Naive thymus-derived CD4-positive, alpha-beta T cell (primary cell): ENCODE data around the gene PLA2G6. TPM values are rescaled to one million over a fixed set of nuclear protein-coding genes. Genes with fewer than 3 reads are reported as not detected.

Source experiments
- ATAC-seq: fragments of 150-1000 bp; cut with Tn5 transposase; 2 replicates; pipeline ENCODE4 v1.10.0; 2021; ENCODE audit warnings: mild to moderate bottlenecking, moderate library complexity
- CTCF ChIA-PET: fragments of 350-600 bp; sonication (Branson Sonifier 250); formaldehyde crosslinking; loops from one replicate; lab custom pipeline; 2021; ENCODE audit warnings: antibody characterized with exemption; lab: Charles Lee
- POLR2A ChIA-PET: fragments of 350-600 bp; sonication (Branson Sonifier 250); formaldehyde crosslinking; loops from one replicate; lab custom pipeline; 2021; ENCODE audit warnings: antibody characterized with exemption, inconsistent platforms; lab: Charles Lee
- DNase-seq, 9 donors: peaks; one replicate each; pipeline versions ENCODE4 v3.0.0 to v3.0.0-alpha.2; 2020 to 2022; ENCODE audit warnings: mixed read lengths in 1 of 9
- H3K27ac ChIP-seq: one replicate; pipeline ENCODE4 v1.7.0; 2013; ENCODE audit warnings: mild to moderate bottlenecking, low read depth, low read length, moderate library complexity
- H3K27me3 ChIP-seq, 2 donors: one replicate each; pipeline ENCODE4 v1.7.0; 2013; ENCODE audit warnings: low read length in 2 of 2, mild to moderate bottlenecking in 2 of 2, moderate library complexity in 2 of 2; ENCODE audit not compliant: control insufficient read depth in 2 of 2, insufficient read depth in 2 of 2
- H3K36me3 ChIP-seq, 3 experiments: 1 replicate in 2 of 3; 2 replicates in 1 of 3; pipeline ENCODE4 v1.7.0; 2013; ENCODE audit warnings: low read length in 3 of 3, mild to moderate bottlenecking in 3 of 3, moderate library complexity in 1 of 3; ENCODE audit not compliant: insufficient read depth in 3 of 3, control insufficient read depth in 2 of 3
- H3K4me1 ChIP-seq, 2 donors: one replicate each; pipeline ENCODE4 v1.7.0; 2013; ENCODE audit warnings: low read length in 2 of 2, mild to moderate bottlenecking in 2 of 2, moderate library complexity in 1 of 2; ENCODE audit not compliant: control insufficient read depth in 2 of 2, insufficient read depth in 2 of 2
- H3K4me3 ChIP-seq: 2 replicates; pipeline ENCODE4 v1.7.0; 2013; ENCODE audit warnings: mild to moderate bottlenecking, low read length
- H3K9me3 ChIP-seq, 3 experiments: 1 replicate in 2 of 3; 2 replicates in 1 of 3; pipeline ENCODE4 v1.7.0; 2013; ENCODE audit warnings: low read length in 3 of 3; ENCODE audit not compliant: control insufficient read depth in 2 of 3
- H3K27ac Mint-ChIP-seq, 9 donors: one replicate each; pipeline ENCODE4 v1.8.0; 2020 to 2022; ENCODE audit warnings: mixed read lengths in 9 of 9, mild to moderate bottlenecking in 8 of 9, moderate library complexity in 5 of 9, inconsistent platforms in 2 of 9
- H3K27me3 Mint-ChIP-seq, 5 donors: one replicate each; pipeline ENCODE4 v1.8.0; 2021 to 2022; ENCODE audit warnings: mixed read lengths in 5 of 5, mild to moderate bottlenecking in 1 of 5
- H3K36me3 Mint-ChIP-seq, 5 donors: one replicate each; pipeline ENCODE4 v1.8.0; 2020 to 2022; ENCODE audit warnings: mixed read lengths in 5 of 5, mild to moderate bottlenecking in 3 of 5, inconsistent platforms in 1 of 5
- H3K4me1 Mint-ChIP-seq, 7 donors: one replicate each; pipeline ENCODE4 v1.8.0; 2020 to 2022; ENCODE audit warnings: mixed read lengths in 7 of 7, mild to moderate bottlenecking in 3 of 7, inconsistent platforms in 1 of 7
- H3K4me3 Mint-ChIP-seq, 10 donors: one replicate each; pipeline ENCODE4 v1.8.0; 2020 to 2022; ENCODE audit warnings: mild to moderate bottlenecking in 10 of 10, mixed read lengths in 10 of 10, moderate library complexity in 6 of 10, inconsistent platforms in 2 of 10
- H3K9me3 Mint-ChIP-seq, 11 donors: one replicate each; pipeline ENCODE4 v1.8.0; 2020 to 2022; ENCODE audit warnings: mixed read lengths in 11 of 11, mild to moderate bottlenecking in 4 of 11, inconsistent platforms in 1 of 11, moderate library complexity in 1 of 11
- intact Hi-C, 2 donors: fragments of 100-400 bp; cut with micrococcal nuclease; formaldehyde crosslinking; loops; one replicate each; pipeline ENCODE4 v1.15.1; 2023
- polyA plus RNA-seq, 2 donors: library from polyadenylated mRNA; unstranded; fragments of 300-500 nt; fragmentation: Illumina TruSeq; gene quantifications; one replicate each; pipeline ENCODE4 v1.2.3, GENCODE V29; 2021
- total RNA-seq, 6 experiments: library from RNA in 5 of 6; stranded (reverse) in 5 of 6; gene quantifications; 1 replicate in 5 of 6; 2 replicates in 1 of 6; pipeline ENCODE4 v1.2.3 and lab custom pipeline; 2021 to 2026

The PLA2G6 gene
- total and polyA plus RNA-seq, 7 experiments from 2014 or later, result 4.8 to 252 (median 78.9) TPM

GRCh38 chr22:38214302-38215056 lies 32.8 kb upstream of the PLA2G6 start:
- H3K36me3 ChIP-seq, result no peaks in the 10 kb centered on the region
- CTCF ChIA-PET, result interaction anchor here (0.9 to 1.3 kb wide), 5 partner anchors 11 to 165 kb away, joined by 3 to 4 read pairs (median 3); no protein-coding TSS in a partner anchor
- H3K4me3 ChIP-seq, result peak overlapping the region; percentile 30
- peaks cover 11 to 30% (median 15%) of the 10 kb centered on the region in 7 donors for H3K4me1 Mint-ChIP-seq
- peaks cover 0 to 7% (median 0%) of the 10 kb centered on the region in 5 donors for H3K36me3 Mint-ChIP-seq
- peak overlapping the region in 3 of 9 donors; percentile 44 to 77 (median 57) for H3K27ac Mint-ChIP-seq
- intact Hi-C loops, result loop anchor here in 1 of 2 donors (1.0 to 2.0 kb wide), 4 partner anchors 13 to 139 kb away; partner anchors contain the start of genes MAFF, PLA2G6 and TMEM184B
- H3K9me3 Mint-ChIP-seq, result no peaks in the 10 kb centered on the region
- H3K4me3 Mint-ChIP-seq, result peak overlapping the region in 9 of 10 donors; percentile 9 to 76 (median 69)
- ATAC-seq, result peak; percentile 82
- POLR2A ChIA-PET, result interaction anchor here (1.1 to 1.8 kb wide), 4 partner anchors 11 to 297 kb away, joined by 3 to 8 read pairs (median 4); no protein-coding TSS in a partner anchor
- no peaks in the 10 kb centered on the region for H3K27me3 ChIP-seq
- DNase-seq, result peak; percentile 54 to 78 (median 69)
- H3K27ac ChIP-seq, result peak overlapping the region; percentile 39
- no peaks in the 10 kb centered on the region for H3K9me3 ChIP-seq
- peaks cover 6 to 12% of the 10 kb centered on the region in 2 donors for H3K4me1 ChIP-seq
- H3K27me3 Mint-ChIP-seq, result no peaks in the 10 kb centered on the region

- ATAC-seq, result no peak
- Mint-ChIP-seq H3K27me3 (no peaks in the 10 kb centered on the region), H3K9me3 (no peaks in the 10 kb centered on the region), H3K27ac (no peak overlapping the region), H3K4me1 (peaks cover 7 to 25% (median 10%) of the 10 kb centered on the region in 7 donors), H3K4me3 (peak overlapping the region in 6 of 10 donors; percentile 6 to 76 (median 64)), H3K36me3 (peaks cover 0 to 7% (median 0%) of the 10 kb centered on the region in 5 donors)
- DNase-seq, result no peak
- peak overlapping the region; percentile 30 for H3K4me3 ChIP-seq
- peaks cover 6 to 12% of the 10 kb centered on the region in 2 donors for H3K4me1 ChIP-seq
- ChIA-PET CTCF (interaction anchor here (0.9 to 1.3 kb wide), 5 partner anchors 10 to 164 kb away, joined by 3 to 4 read pairs (median 3); no protein-coding TSS in a partner anchor), POLR2A (interaction anchor here (1.1 to 1.8 kb wide), 3 partner anchors 10 to 34 kb away, joined by 3 to 8 read pairs (median 5); no protein-coding TSS in a partner anchor)
- H3K36me3 ChIP-seq, result no peaks in the 10 kb centered on the region
- no peaks in the 10 kb centered on the region for H3K9me3 ChIP-seq
- intact Hi-C loops, result loop anchor here in 1 of 2 donors (1.0 to 2.0 kb wide), 4 partner anchors 13 to 139 kb away; partner anchors contain the start of genes MAFF, PLA2G6 and TMEM184B
- no peaks in the 10 kb centered on the region for H3K27me3 ChIP-seq
- H3K27ac ChIP-seq, result peak overlapping the region; percentile 39
Measured at GRCh38 chr22:38213990-38214301, 32.3 kb upstream of the PLA2G6 start.

GRCh38 chr22:38213319-38213989 lies 31.8 kb upstream of the PLA2G6 start:
- Histone ChIP-seq H3K27me3 (no peaks in the 10 kb centered on the region), H3K9me3 (no peaks in the 10 kb centered on the region), H3K4me1 (peaks cover 6 to 7% of the 10 kb centered on the region in 2 donors), H3K4me3 (no peak overlapping the region), H3K27ac (no peak overlapping the region), H3K36me3 (no peaks in the 10 kb centered on the region)
- ChIA-PET POLR2A (interaction anchor here (1.8 kb wide), 1 partner anchor 12 kb away, joined by 5 read pairs; no protein-coding TSS in a partner anchor), CTCF (interaction anchor here (1.3 kb wide), 1 partner anchor 99 kb away, joined by 3 read pairs; no protein-coding TSS in a partner anchor)
- Mint-ChIP-seq H3K27me3 (no peaks in the 10 kb centered on the region), H3K4me3 (peak overlapping the region in 9 of 10 donors; percentile 11 to 55 (median 46)), H3K4me1 (peaks cover 7 to 25% (median 10%) of the 10 kb centered on the region in 7 donors), H3K27ac (peak overlapping the region in 3 of 9 donors; percentile 6 to 56 (median 39)), H3K9me3 (no peaks in the 10 kb centered on the region), H3K36me3 (peaks cover 0 to 7% (median 0%) of the 10 kb centered on the region in 5 donors)
- intact Hi-C loops, result no loop called here
- DNase-seq, result no peak
- ATAC-seq, result peak; percentile 37

- H3K27ac ChIP-seq, result no peak overlapping the region
- H3K4me1 Mint-ChIP-seq, result peaks cover 7 to 20% (median 10%) of the 10 kb centered on the region in 7 donors
- ATAC-seq (no peak), DNase-seq (no peak)
- no peaks in the 10 kb centered on the region for H3K36me3 ChIP-seq
- H3K27ac Mint-ChIP-seq, result peak overlapping the region in 1 of 9 donors; percentile 70
- no peaks in the 10 kb centered on the region for H3K9me3 ChIP-seq
- no peaks in the 10 kb centered on the region for H3K27me3 Mint-ChIP-seq
- CTCF ChIA-PET, result no interaction called here
- no peaks in the 10 kb centered on the region for H3K27me3 ChIP-seq
- intact Hi-C loops, result no loop called here
- no peaks in the 10 kb centered on the region for H3K9me3 Mint-ChIP-seq
- peaks cover 6 to 7% of the 10 kb centered on the region in 2 donors for H3K4me1 ChIP-seq
- no peak overlapping the region for H3K4me3 Mint-ChIP-seq
- no peak overlapping the region for H3K4me3 ChIP-seq
- POLR2A ChIA-PET, result no interaction called here
- peaks cover 0 to 7% (median 0%) of the 10 kb centered on the region in 5 donors for H3K36me3 Mint-ChIP-seq
Measured at GRCh38 chr22:38212442-38212841, 30.8 kb upstream of the PLA2G6 start.

GRCh38 chr22:38211556-38211955 lies 29.9 kb upstream of the PLA2G6 start:
- no peak overlapping the region for H3K4me3 Mint-ChIP-seq
- no peak overlapping the region for H3K4me3 ChIP-seq
- H3K27ac Mint-ChIP-seq, result no peak overlapping the region
- H3K4me1 ChIP-seq, result peaks cover 6 to 7% of the 10 kb centered on the region in 2 donors
- DNase-seq, result no peak
- no peak overlapping the region for H3K27ac ChIP-seq
- ChIA-PET CTCF (interaction anchor here (0.6 to 0.7 kb wide), 2 partner anchors 61 to 424 kb away, joined by 3 to 5 read pairs; no protein-coding TSS in a partner anchor), POLR2A (no interaction called here)
- ATAC-seq, result no peak
- peaks cover 7 to 20% (median 10%) of the 10 kb centered on the region in 7 donors for H3K4me1 Mint-ChIP-seq
- H3K36me3 ChIP-seq, result no peaks in the 10 kb centered on the region
- H3K27me3 Mint-ChIP-seq, result no peaks in the 10 kb centered on the region
- H3K9me3 Mint-ChIP-seq, result no peaks in the 10 kb centered on the region
- intact Hi-C loops, result no loop called here
- H3K36me3 Mint-ChIP-seq, result peaks cover 0 to 6% (median 0%) of the 10 kb centered on the region in 5 donors
- no peaks in the 10 kb centered on the region for H3K27me3 ChIP-seq
- no peaks in the 10 kb centered on the region for H3K9me3 ChIP-seq

- ATAC-seq, result no peak
- no peak overlapping the region for H3K4me3 Mint-ChIP-seq
- peaks cover 0 to 3% (median 0%) of the 10 kb centered on the region in 5 donors for H3K36me3 Mint-ChIP-seq
- POLR2A ChIA-PET, result no interaction called here
- H3K27ac Mint-ChIP-seq, result peak overlapping the region in 1 of 9 donors; percentile 14
- no peak for DNase-seq
- intact Hi-C loops, result loop anchor here in 1 of 2 donors (10.0 kb wide), 1 partner anchor 94 kb away; the partner anchor contains the start of gene BAIAP2L2
- no peaks in the 10 kb centered on the region for H3K9me3 ChIP-seq
- CTCF ChIA-PET, result no interaction called here
- H3K4me1 ChIP-seq, result peaks cover 0 to 4% of the 10 kb centered on the region in 2 donors
- H3K4me1 Mint-ChIP-seq, result peaks cover 6 to 32% (median 15%) of the 10 kb centered on the region in 7 donors
- H3K36me3 ChIP-seq, result no peaks in the 10 kb centered on the region
- H3K27me3 ChIP-seq, result no peaks in the 10 kb centered on the region
- H3K27me3 Mint-ChIP-seq, result no peaks in the 10 kb centered on the region
- no peak overlapping the region for H3K27ac ChIP-seq
- no peak overlapping the region for H3K4me3 ChIP-seq
- H3K9me3 Mint-ChIP-seq, result no peaks in the 10 kb centered on the region
Measured at GRCh38 chr22:38208551-38208968, 26.9 kb upstream of the PLA2G6 start.
